ENCODE measurements around the gene HBE1. TPM values are rescaled to one million over a fixed set of nuclear protein-coding genes. Genes with fewer than 3 reads are reported as not detected.

HBE1 gene
- total RNA-seq, 4 donors from 2014 or later, result 4.2 TPM; not detected in 3

DNA sequence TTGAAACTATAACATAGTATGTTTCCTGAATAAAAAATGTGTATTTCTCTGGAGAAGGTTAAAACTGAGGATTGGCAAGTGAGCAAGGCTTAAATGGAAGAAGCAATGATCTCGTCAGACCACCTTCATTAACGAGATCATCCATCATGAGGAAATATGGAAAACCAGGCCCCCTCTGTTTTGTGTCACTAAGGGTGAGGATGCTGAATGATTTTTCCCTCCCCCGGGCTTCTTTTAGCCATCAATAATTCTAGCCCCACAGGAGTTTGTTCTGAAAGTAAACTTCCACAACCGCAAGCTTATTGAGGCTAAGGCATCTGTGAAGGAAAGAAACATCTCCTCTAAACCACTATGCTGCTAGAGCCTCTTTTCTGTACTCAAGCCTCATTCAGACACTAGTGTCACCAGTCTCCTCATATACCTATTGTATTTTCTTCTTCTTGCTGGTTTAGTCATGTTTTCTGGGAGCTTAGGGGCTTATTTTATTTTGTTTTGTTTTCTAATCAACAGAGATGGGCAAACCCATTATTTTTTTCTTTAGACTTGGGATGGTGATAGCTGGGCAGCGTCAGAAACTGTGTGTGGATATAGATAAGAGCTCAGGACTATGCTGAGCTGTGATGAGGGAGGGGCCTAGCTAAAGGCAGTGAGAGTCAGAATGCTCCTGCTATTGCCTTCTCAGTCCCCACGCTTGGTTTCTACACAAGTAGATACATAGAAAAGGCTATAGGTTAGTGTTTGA, 5.8 kb upstream of the HBE1 start:
- Histone ChIP-seq H3K9me3 (no peaks in the 10 kb centered on the region), H3K36me3 (no peaks in the 10 kb centered on the region), H3K27ac (no peak overlapping the region), H3K4me3 (no peak overlapping the region), H3K4me1 (no peaks in the 10 kb centered on the region), H3K27me3 (no peaks in the 10 kb centered on the region)
- intact Hi-C loops (cut with DNase I; ENCODE audit: low total_unique reads), result no loop called here
- no peak for DNase-seq
- TF ChIP-seq, protein P1, sequence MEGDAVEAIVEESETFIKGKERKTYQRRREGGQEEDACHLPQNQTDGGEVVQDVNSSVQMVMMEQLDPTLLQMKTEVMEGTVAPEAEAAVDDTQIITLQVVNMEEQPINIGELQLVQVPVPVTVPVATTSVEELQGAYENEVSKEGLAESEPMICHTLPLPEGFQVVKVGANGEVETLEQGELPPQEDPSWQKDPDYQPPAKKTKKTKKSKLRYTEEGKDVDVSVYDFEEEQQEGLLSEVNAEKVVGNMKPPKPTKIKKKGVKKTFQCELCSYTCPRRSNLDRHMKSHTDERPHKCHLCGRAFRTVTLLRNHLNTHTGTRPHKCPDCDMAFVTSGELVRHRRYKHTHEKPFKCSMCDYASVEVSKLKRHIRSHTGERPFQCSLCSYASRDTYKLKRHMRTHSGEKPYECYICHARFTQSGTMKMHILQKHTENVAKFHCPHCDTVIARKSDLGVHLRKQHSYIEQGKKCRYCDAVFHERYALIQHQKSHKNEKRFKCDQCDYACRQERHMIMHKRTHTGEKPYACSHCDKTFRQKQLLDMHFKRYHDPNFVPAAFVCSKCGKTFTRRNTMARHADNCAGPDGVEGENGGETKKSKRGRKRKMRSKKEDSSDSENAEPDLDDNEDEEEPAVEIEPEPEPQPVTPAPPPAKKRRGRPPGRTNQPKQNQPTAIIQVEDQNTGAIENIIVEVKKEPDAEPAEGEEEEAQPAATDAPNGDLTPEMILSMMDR (IDR thresholded peaks at IDR 0.05), result no peak
- no peak for TF ChIP-seq POLR2A (IDR thresholded peaks at IDR 0.05)

DNA sequence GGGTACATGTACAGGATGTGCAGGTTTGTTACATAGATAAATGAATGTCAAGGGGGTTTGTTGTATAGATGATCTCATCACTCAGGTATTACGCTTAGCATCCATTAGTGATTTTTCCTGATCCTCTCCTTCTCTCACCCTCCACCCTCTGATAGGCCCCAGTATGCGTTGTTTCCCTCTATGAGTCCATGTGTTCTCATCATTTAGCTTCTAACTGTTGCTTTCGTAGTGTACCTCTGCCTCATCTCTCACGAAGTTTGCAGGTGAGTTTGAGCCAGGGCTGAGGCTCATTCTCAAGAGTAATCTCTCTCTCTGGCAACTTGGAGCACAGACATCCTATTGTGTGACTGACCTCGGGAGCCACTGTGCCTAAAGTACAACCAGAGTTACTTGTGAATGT, 4.7 kb upstream of the HBE1 start:
- Histone ChIP-seq H3K9me3 (no peaks in the 10 kb centered on the region), H3K4me1 (no peaks in the 10 kb centered on the region)
- intact Hi-C loops (cut with DNase I; ENCODE audit: low total_unique reads), result no loop called here

DNA sequence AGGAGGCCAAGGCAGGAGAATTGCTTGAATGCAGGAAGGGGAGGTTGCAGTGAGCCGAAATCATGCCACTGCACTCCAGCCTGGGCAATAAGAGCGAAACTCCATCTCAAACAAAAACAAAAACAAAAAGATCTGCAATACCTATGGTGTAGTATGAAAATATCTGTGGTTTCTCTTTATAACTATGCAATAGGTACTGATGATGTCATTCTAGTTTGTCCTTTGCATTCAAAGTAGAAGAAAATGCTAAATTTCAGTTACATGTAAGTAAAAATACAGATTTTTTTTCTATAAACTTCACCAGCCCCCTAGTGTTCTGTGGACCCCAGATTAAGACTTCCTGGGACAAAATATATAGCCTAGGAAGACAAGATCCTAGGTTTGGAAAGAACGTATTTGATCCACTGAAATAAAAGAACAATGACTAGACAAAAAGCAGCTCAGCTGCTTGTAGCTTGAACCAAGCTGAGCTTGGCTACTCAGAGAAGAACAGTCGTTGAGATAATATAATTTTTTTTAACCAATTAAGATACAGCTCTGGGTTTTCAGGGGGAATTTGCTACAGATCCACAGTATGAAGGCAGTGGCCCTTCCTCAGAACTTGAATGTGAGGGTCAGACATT, 2.8 kb upstream of the HBE1 start:
- no peak for TF ChIP-seq POLR2A (IDR thresholded peaks at IDR 0.05)
- TF ChIP-seq, protein P1 (IDR thresholded peaks at IDR 0.05), result no peak
- no peaks in the 10 kb centered on the region for H3K4me1 ChIP-seq
- H3K36me3 ChIP-seq, result no peaks in the 10 kb centered on the region
- H3K27ac ChIP-seq, result no peak overlapping the region
- intact Hi-C loops (cut with DNase I; ENCODE audit: low total_unique reads), result no loop called here
- H3K27me3 ChIP-seq, result no peaks in the 10 kb centered on the region
- H3K9me3 ChIP-seq, result no peaks in the 10 kb centered on the region
- DNase-seq, result no peak
- H3K4me3 ChIP-seq, result no peak overlapping the region

More for the DNA sequence above, 4.7 kb upstream of the HBE1 start:
- no peak for DNase-seq
- TF ChIP-seq POLR2A (IDR thresholded peaks at IDR 0.05), result no peak
- TF ChIP-seq, protein P1 (IDR thresholded peaks at IDR 0.05), result no peak
- H3K27ac ChIP-seq, result no peak overlapping the region
- H3K36me3 ChIP-seq, result no peaks in the 10 kb centered on the region
- no peaks in the 10 kb centered on the region for H3K27me3 ChIP-seq
- H3K4me3 ChIP-seq, result no peak overlapping the region

DNA sequence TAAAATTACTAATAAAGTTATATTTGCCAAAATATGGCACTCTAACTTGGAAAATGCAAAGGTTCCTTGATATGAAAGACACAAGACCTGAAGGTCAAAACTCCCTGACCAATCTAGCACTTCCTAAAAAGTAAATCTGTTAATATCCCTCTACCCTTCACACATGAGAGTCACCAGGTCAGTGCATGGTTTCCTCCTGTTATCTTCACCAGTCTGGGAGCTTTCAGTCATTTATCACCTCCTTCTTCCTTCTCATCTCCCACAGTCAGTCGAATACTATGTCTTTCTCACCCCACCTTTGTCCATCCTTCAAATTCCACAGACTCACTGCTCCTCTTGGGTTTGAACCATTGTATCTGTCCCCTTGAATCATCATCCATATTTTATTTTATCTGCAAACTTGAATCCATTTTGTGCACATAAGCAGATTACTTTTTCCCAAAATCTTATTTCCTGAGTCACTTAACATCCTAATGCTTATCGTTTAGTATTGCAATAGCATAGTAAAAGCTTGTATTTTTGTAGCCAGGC, 2.6 kb downstream of the HBE1 start:
- intact Hi-C loops (cut with DNase I; ENCODE audit: low total_unique reads), result no loop called here
- no peak for TF ChIP-seq POLR2A (IDR thresholded peaks at IDR 0.05)
- TF ChIP-seq, protein P1 (IDR thresholded peaks at IDR 0.05), result no peak
- DNase-seq, result no peak
- H3K36me3 ChIP-seq, result no peaks in the 10 kb centered on the region
- no peaks in the 10 kb centered on the region for H3K27me3 ChIP-seq
- H3K27ac ChIP-seq, result no peak overlapping the region
- no peak overlapping the region for H3K4me3 ChIP-seq
- H3K4me1 ChIP-seq, result no peaks in the 10 kb centered on the region
- H3K9me3 ChIP-seq, result no peaks in the 10 kb centered on the region

DNA sequence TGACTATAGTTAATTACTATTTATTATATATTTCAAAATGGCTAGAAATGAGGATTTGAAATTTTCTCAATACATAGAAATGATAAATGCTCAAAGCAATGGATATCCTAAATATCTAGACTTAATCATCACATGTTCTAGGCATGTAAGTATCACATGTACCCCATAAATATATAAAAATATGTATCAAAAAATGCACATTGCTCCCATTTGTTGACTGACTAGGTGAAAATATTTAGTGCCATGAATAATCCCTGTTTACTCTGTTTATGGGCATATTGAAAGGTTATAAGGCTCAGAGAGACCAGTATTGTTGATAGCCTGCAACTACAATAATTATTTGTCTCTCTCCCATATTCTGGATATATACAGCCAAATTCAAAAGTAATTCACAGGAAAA, 3.1 kb downstream of the HBE1 start:
- Histone ChIP-seq H3K36me3 (no peaks in the 10 kb centered on the region), H3K27ac (no peak overlapping the region), H3K27me3 (no peaks in the 10 kb centered on the region), H3K4me1 (no peaks in the 10 kb centered on the region), H3K4me3 (no peak overlapping the region), H3K9me3 (no peaks in the 10 kb centered on the region)
- no peak for DNase-seq
- intact Hi-C loops (cut with DNase I; ENCODE audit: low total_unique reads), result no loop called here
- TF ChIP-seq, protein P1 (IDR thresholded peaks at IDR 0.05), result no peak
- no peak for TF ChIP-seq POLR2A (IDR thresholded peaks at IDR 0.05)
